ENCODE results near the gene CELF4.

- TF ChIP-seq CTCF (conservative IDR thresholded peaks at IDR 0.05) (peak; percentile 12), ZFX (IDR thresholded peaks at IDR 0.05) (no peak)
These were observed 358.3 kb downstream of the CELF4 start for GRCh38 chr18:37207343-37207742.

All from C4-2B (cell line).